Progenitor cell of endocrine pancreas (in vitro differentiated cells): ENCODE measurements around the gene STK17A. TPM values are rescaled to one million over a fixed set of nuclear protein-coding genes. Genes with fewer than 3 reads are reported as not detected.
"Not testable (repeated sequence)": the region's sequence is repeated elsewhere in the genome, so short reads cannot be mapped to it uniquely, and the experiment has no call there.

ENCODE experiments used
- DNase-seq: peaks from one replicate; pipeline ENCODE4 v3.0.0; 2021; ENCODE audit warnings: low spot score; ENCODE audit not compliant: unreplicated experiment
- H3K27ac Mint-ChIP-seq: 2 replicates; pipeline ENCODE4 v1.8.0; 2021; ENCODE audit warnings: mild to moderate bottlenecking, moderate library complexity, mixed read lengths
- H3K27me3 Mint-ChIP-seq: 2 replicates; pipeline ENCODE4 v1.8.0; 2021; ENCODE audit warnings: mixed read lengths
- H3K36me3 Mint-ChIP-seq: 2 replicates; pipeline ENCODE4 v1.8.0; 2022; ENCODE audit warnings: mixed read lengths; ENCODE audit not compliant: insufficient read depth
- H3K4me1 Mint-ChIP-seq: 2 replicates; pipeline ENCODE4 v1.8.0; 2021; ENCODE audit warnings: low read depth, mixed read lengths
- H3K4me3 Mint-ChIP-seq: 2 replicates; pipeline ENCODE4 v1.8.0; 2021; ENCODE audit warnings: low read depth, mild to moderate bottlenecking, moderate library complexity, mixed read lengths
- H3K9me3 Mint-ChIP-seq: 2 replicates; pipeline ENCODE4 v1.8.0; 2021; ENCODE audit warnings: low read depth, mixed read lengths
- CTCF ChIP-seq: fragments of 200-600 bp; sonication (generic); IDR thresholded peaks from one replicate; pipeline ENCODE4 v1.5.0; 2021; ENCODE audit warnings: antibody characterized with exemption, mild to moderate bottlenecking; ENCODE audit not compliant: unreplicated experiment
- total RNA-seq: library from RNA; stranded (reverse); gene quantifications from 2 replicates; pipeline ENCODE4 v1.2.1, GENCODE V29; 2021

STK17A gene
- total RNA-seq, 1 donor from 2014 or later: 23.0 TPM

- Mint-ChIP-seq H3K9me3 (peaks cover 3% of the 10 kb centered on the region), H3K36me3 (no peaks in the 10 kb centered on the region), H3K27me3 (no peaks in the 10 kb centered on the region), H3K27ac (no peak overlapping the region), H3K4me1 (no peaks in the 10 kb centered on the region), H3K4me3 (no peak overlapping the region)
- no peak for DNase-seq
- no peak for TF ChIP-seq CTCF
These were observed 17.1 kb upstream of the STK17A start for GRCh38 chr7:43565786-43566185.

GRCh38 chr7:43568529-43568928, 14.4 kb upstream of the STK17A start:
- no peaks in the 10 kb centered on the region for H3K27me3 Mint-ChIP-seq
- no peaks in the 10 kb centered on the region for H3K4me1 Mint-ChIP-seq
- no peak for DNase-seq
- H3K36me3 Mint-ChIP-seq: no peaks in the 10 kb centered on the region
- H3K4me3 Mint-ChIP-seq: no peak overlapping the region
- no peak for TF ChIP-seq CTCF
- peaks cover 3% of the 10 kb centered on the region for H3K9me3 Mint-ChIP-seq
- no peak overlapping the region for H3K27ac Mint-ChIP-seq

GRCh38 chr7:43569424-43569823, 13.5 kb upstream of the STK17A start:
- H3K27me3 Mint-ChIP-seq: no peaks in the 10 kb centered on the region
- H3K36me3 Mint-ChIP-seq: no peaks in the 10 kb centered on the region
- no peak overlapping the region for H3K4me3 Mint-ChIP-seq
- no peak for TF ChIP-seq CTCF
- H3K27ac Mint-ChIP-seq: no peak overlapping the region
- no peaks in the 10 kb centered on the region for H3K4me1 Mint-ChIP-seq
- peaks cover 3% of the 10 kb centered on the region for H3K9me3 Mint-ChIP-seq
- DNase-seq: no peak

GRCh38 chr7:43570688-43571365, 12.1 kb upstream of the STK17A start:
- Mint-ChIP-seq H3K27me3 (no peaks in the 10 kb centered on the region), H3K4me3 (no peak overlapping the region), H3K4me1 (no peaks in the 10 kb centered on the region), H3K27ac (no peak overlapping the region), H3K9me3 (peaks cover 3% of the 10 kb centered on the region), H3K36me3 (no peaks in the 10 kb centered on the region)
- DNase-seq: no peak
- no peak for TF ChIP-seq CTCF

GRCh38 chr7:43572516-43573049, 10.3 kb upstream of the STK17A start:
- no peak for TF ChIP-seq CTCF
- H3K9me3 Mint-ChIP-seq: peaks cover 3% of the 10 kb centered on the region
- H3K36me3 Mint-ChIP-seq: no peaks in the 10 kb centered on the region
- no peaks in the 10 kb centered on the region for H3K27me3 Mint-ChIP-seq
- no peak overlapping the region for H3K4me3 Mint-ChIP-seq
- DNase-seq: no peak
- peaks cover 2% of the 10 kb centered on the region for H3K4me1 Mint-ChIP-seq
- H3K27ac Mint-ChIP-seq: no peak overlapping the region

- DNase-seq, H3K4me1 Mint-ChIP-seq, H3K9me3 Mint-ChIP-seq, H3K27me3 Mint-ChIP-seq, H3K36me3 Mint-ChIP-seq, H3K4me3 Mint-ChIP-seq, H3K27ac Mint-ChIP-seq: not testable (repeated sequence)
These were observed 9.1 kb upstream of the STK17A start for GRCh38 chr7:43573832-43574231.
